Fibroblast of pulmonary artery (primary cell): ENCODE results near the gene CRP.

Source experiments
- DNase-seq: peaks from one replicate; pipeline ENCODE4 v3.0.0-alpha.2; 2010; ENCODE audit warnings: low read depth
- H3K4me3 ChIP-seq: replicated peaks from 2 replicates; pipeline ENCODE4 v1.5.1; 2011; ENCODE audit warnings: low read depth, mild to moderate bottlenecking, control low read depth, low read length, moderate library complexity
- CTCF ChIP-seq: IDR thresholded peaks from 2 replicates; pipeline ENCODE4 v1.5.1; 2011; ENCODE audit warnings: mild to moderate bottlenecking, control low read depth, low read length, inconsistent platforms; ENCODE audit errors: missing control alignments

Gene CRP

GRCh38 chr1:159669338-159669737 lies 45.1 kb downstream of the CRP start:
- no peak for DNase-seq
- no peak for TF ChIP-seq CTCF
- no peak overlapping the region for H3K4me3 ChIP-seq

DNA sequence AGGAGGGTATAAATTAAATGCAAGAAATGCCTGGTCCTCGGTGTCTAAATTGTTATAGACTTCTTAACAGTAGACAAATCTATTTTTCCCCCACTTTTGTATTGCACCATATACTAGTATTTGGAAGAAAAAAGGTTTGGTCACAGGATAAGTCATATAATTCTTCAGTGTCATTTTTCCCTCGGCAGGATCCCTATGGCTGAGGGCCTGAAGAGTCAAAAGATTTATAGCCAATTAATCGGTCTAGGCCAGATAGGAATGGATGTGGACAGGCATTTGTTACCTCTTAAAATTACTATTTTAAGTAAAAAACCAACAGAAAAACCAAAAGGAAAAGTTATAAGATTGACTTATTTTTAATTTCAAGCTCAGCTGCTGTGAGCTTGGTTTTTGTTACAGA lies 45.6 kb downstream of the CRP start:
- DNase-seq: no peak

DNA sequence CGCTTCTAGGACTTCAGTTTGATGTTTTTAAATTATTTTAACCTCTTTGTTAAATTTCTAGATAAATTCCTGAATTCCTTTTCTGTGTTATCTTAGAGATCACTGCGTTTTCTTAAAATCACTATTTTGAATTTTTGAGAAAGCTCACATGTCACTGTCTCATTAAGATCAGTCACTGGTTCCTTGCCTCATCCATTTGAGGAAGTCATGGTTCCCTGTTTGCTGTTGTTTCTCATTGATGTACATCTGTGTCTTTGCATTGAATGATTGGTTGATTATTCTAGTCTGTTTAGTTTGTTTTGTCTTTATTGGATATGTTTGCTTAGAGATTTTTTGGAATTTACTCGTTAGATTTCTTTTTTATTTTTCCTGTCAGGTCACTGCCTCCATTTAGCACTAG lies 50.1 kb downstream of the CRP start:
- H3K4me3 ChIP-seq: no peak overlapping the region
- no peak for TF ChIP-seq CTCF
- DNase-seq: no peak

More for the DNA sequence above, 45.6 kb downstream of the CRP start:
- H3K4me3 ChIP-seq: no peak overlapping the region
- TF ChIP-seq CTCF: no peak

DNA sequence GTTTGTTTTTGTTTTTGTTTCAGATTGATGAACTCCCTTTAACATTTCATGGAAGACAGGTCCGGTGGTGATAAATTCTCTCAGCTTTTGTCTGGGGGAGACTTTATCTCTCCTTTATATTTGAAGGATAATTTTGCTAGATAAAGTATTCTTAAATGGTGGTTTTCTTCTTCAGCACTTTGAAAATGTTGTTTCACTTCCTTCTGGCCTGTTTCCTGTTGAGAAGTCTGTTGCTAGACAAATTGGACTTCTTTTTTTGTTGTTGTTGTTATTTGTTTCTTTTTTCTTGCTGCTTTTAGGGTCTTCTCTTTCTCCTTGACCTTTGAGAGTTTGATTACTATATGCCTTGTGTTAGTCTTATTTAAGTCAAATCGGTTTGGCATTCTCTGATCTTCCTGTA lies 50.8 kb downstream of the CRP start:
- no peak for DNase-seq
- no peak for TF ChIP-seq CTCF
- no peak overlapping the region for H3K4me3 ChIP-seq
